KOPT-K1 (cell line): ENCODE measurements around the gene GPR171.
A peak's percentile ranks its signal among the peaks of the same experiment; 100 is the strongest.
"Not testable (repeated sequence)": the region's sequence is repeated elsewhere in the genome, so short reads cannot be mapped to it uniquely, and the experiment has no call there.

ENCODE experiments used
- H3K27ac ChIP-seq: fragments of 200-600 bp; sonication (generic); 2 replicates; pipeline ENCODE4 v1.5.1; 2016; ENCODE audit warnings: antibody characterized with exemption, mild to moderate bottlenecking, low read depth, low read length; ENCODE audit not compliant: poor library complexity, severe bottlenecking
- H3K36me3 ChIP-seq: fragments of 200-600 bp; sonication (generic); 2 replicates; pipeline ENCODE4 v1.5.1; 2017; ENCODE audit warnings: antibody characterized with exemption, mild to moderate bottlenecking, low read length, moderate library complexity; ENCODE audit not compliant: insufficient read depth
- H3K9me3 ChIP-seq: fragments of 200-600 bp; sonication (generic); 2 replicates; pipeline ENCODE4 v1.5.1; 2017; ENCODE audit warnings: antibody characterized with exemption, low read length, mild to moderate bottlenecking; ENCODE audit not compliant: insufficient read depth, poor library complexity, severe bottlenecking

The GPR171 gene

GRCh38 chr3:151174351-151174750 lies 28.7 kb downstream of the GPR171 start:
- H3K36me3 ChIP-seq = peaks cover 6% of the 10 kb centered on the region; the same call in 1 of the 2 replicates
- H3K27ac ChIP-seq = no peak overlapping the region
- no peaks in the 10 kb centered on the region for H3K9me3 ChIP-seq

- H3K36me3 ChIP-seq = peaks cover 14% of the 10 kb centered on the region; the same call in 1 of the 2 replicates
- H3K9me3 ChIP-seq = no peaks in the 10 kb centered on the region
- H3K27ac ChIP-seq = peak overlapping the region; percentile 50
These were observed 31.8 kb downstream of the GPR171 start for GRCh38 chr3:151171145-151171757.

GRCh38 chr3:151169948-151170679 lies 32.9 kb downstream of the GPR171 start:
- H3K9me3 ChIP-seq = not testable (repeated sequence)
- Histone ChIP-seq H3K36me3 (peaks cover 25% of the 10 kb centered on the region), H3K27ac (peak overlapping the region; percentile 50)

- Histone ChIP-seq H3K36me3 (peaks cover 27% of the 10 kb centered on the region), H3K27ac (peak overlapping the region; percentile 18), H3K9me3 (no peaks in the 10 kb centered on the region)
These were observed 33.6 kb downstream of the GPR171 start for GRCh38 chr3:151169262-151169947.

GRCh38 chr3:151168269-151169094 lies 34.5 kb downstream of the GPR171 start:
- no peak overlapping the region for H3K27ac ChIP-seq
- peaks cover 34% of the 10 kb centered on the region for H3K36me3 ChIP-seq
- no peaks in the 10 kb centered on the region for H3K9me3 ChIP-seq

GRCh38 chr3:151166161-151166560 lies 36.9 kb downstream of the GPR171 start:
- Histone ChIP-seq H3K27ac (no peak overlapping the region), H3K36me3 (peaks cover 35% of the 10 kb centered on the region), H3K9me3 (no peaks in the 10 kb centered on the region)

GRCh38 chr3:151165226-151165625 lies 37.8 kb downstream of the GPR171 start:
- peaks cover 44% of the 10 kb centered on the region for H3K36me3 ChIP-seq

GRCh38 chr3:151159806-151160205 lies 43.2 kb downstream of the GPR171 start:
- Histone ChIP-seq H3K36me3 (peaks cover 47% of the 10 kb centered on the region), H3K27ac (no peak overlapping the region), H3K9me3 (no peaks in the 10 kb centered on the region)

More at GRCh38 chr3:151165226-151165625, 37.8 kb downstream of the GPR171 start:
- Histone ChIP-seq H3K9me3 (no peaks in the 10 kb centered on the region), H3K27ac (no peak overlapping the region)

GRCh38 chr3:151156618-151157216 lies 46.3 kb downstream of the GPR171 start:
- peaks cover 39% of the 10 kb centered on the region for H3K36me3 ChIP-seq
- no peak overlapping the region for H3K27ac ChIP-seq
- no peaks in the 10 kb centered on the region for H3K9me3 ChIP-seq

- Histone ChIP-seq H3K9me3 (no peaks in the 10 kb centered on the region), H3K36me3 (peaks cover 35% of the 10 kb centered on the region), H3K27ac (no peak overlapping the region)
These were observed 47.4 kb downstream of the GPR171 start for GRCh38 chr3:151155409-151156128.

GRCh38 chr3:151154566-151154965 lies 48.5 kb downstream of the GPR171 start:
- H3K36me3 ChIP-seq = peaks cover 28% of the 10 kb centered on the region
- no peaks in the 10 kb centered on the region for H3K9me3 ChIP-seq
- H3K27ac ChIP-seq = no peak overlapping the region

GRCh38 chr3:151152455-151153079 lies 50.4 kb downstream of the GPR171 start:
- H3K36me3 ChIP-seq = peaks cover 14% of the 10 kb centered on the region; the same call in 1 of the 2 replicates

More at GRCh38 chr3:151152455-151153079, 50.4 kb downstream of the GPR171 start:
- no peaks in the 10 kb centered on the region for H3K9me3 ChIP-seq
- no peak overlapping the region for H3K27ac ChIP-seq
